Spleen (tissue), 7 donors: Measurements from ENCODE around the gene TAAR5.

Source experiments
- CTCF ChIP-seq, 11 experiments: fragments of 200-600 bp in 7 of 11; fragments of 450-650 bp in 4 of 11; sonication (generic) in 4 of 11; IDR thresholded peaks in 8 of 11; conservative IDR thresholded peaks in 3 of 11; 1 replicate in 7 of 11; 2 replicates in 4 of 11; pipeline versions ENCODE4 v1.4.0 to v1.8.0; 2016 to 2021; ENCODE audit warnings: antibody characterized with exemption in 11 of 11, inconsistent platforms in 4 of 11, mild to moderate bottlenecking in 1 of 11
- POLR2A ChIP-seq, 3 donors: fragments of 450-650 bp; IDR thresholded peaks; one replicate each; pipeline ENCODE4 v1.5.1; 2017; ENCODE audit warnings: antibody characterized with exemption in 3 of 3, mild to moderate bottlenecking in 1 of 3
- donor health status: DM: no; HTN: no; CAD: no; lungs with moderate emphysema.
- donor health status: DM: no; HTN: no; CAD: no.
- donor health status: DM: no; HTN: no; CAD: no.

GRCh38 chr6:132569170-132569569 is 20.4 kb downstream of the TAAR5 start:
- TF ChIP-seq CTCF (IDR thresholded peaks at IDR 0.05 in 8 of 11, conservative IDR thresholded peaks at IDR 0.05 in 3 of 11) (no peak), POLR2A (IDR thresholded peaks at IDR 0.05) (no peak)
